Left lung (tissue), 10 donors: ENCODE results near the gene ABHD12B. TPM values are rescaled to one million over a fixed set of nuclear protein-coding genes. Genes with fewer than 3 reads are reported as not detected.
A peak's percentile ranks its signal among the peaks of the same experiment; 100 is the strongest.

ENCODE experiments used
- ATAC-seq: fragments of 200-7000 bp; cut with Tn5 transposase; one replicate; pipeline ENCODE4 v1.9.1; 2020; ENCODE audit warnings: moderate library complexity
- DNase-seq, 4 donors: peaks; one replicate each; pipeline ENCODE4 v3.0.0-alpha.2; 2013 to 2020
- H3K27ac ChIP-seq, 2 donors: fragments of 200-600 bp; sonication (generic) in 1 of 2; one replicate each; pipeline versions ENCODE4 v1.5.0 to v1.8.0; 2020 to 2021
- H3K27me3 ChIP-seq, 2 donors: fragments of 200-600 bp; sonication (generic) in 1 of 2; one replicate each; pipeline versions ENCODE4 v1.5.0 to v1.8.0; 2020 to 2021
- H3K36me3 ChIP-seq, 2 donors: fragments of 200-600 bp; sonication (generic) in 1 of 2; one replicate each; pipeline versions ENCODE4 v1.5.0 to v1.8.0; 2020 to 2021
- H3K4me1 ChIP-seq, 2 donors: fragments of 200-600 bp; one replicate each; pipeline ENCODE4 v1.8.0; 2021
- H3K4me3 ChIP-seq, 2 donors: fragments of 200-600 bp; sonication (generic) in 1 of 2; one replicate each; pipeline versions ENCODE4 v1.5.0 to v1.8.0; 2020 to 2021; ENCODE audit warnings: mild to moderate bottlenecking in 1 of 2
- H3K9me3 ChIP-seq, 2 donors: fragments of 200-600 bp; sonication (generic) in 1 of 2; one replicate each; pipeline versions ENCODE4 v1.5.0 to v1.8.0; 2020 to 2021
- intact Hi-C, 2 donors: fragments of 100-400 bp; cut with DNase I; formaldehyde crosslinking; loops; one replicate each; pipeline versions ENCODE4 v1.11.2 to v1.14.2; 2022
- polyA plus RNA-seq, 6 donors: library from polyadenylated mRNA; unstranded; fragments of 120-200 nt; gene quantifications; one replicate each; pipeline ENCODE4 v1.2.1, GENCODE V29; 2013; ENCODE audit not compliant: insufficient read length in 6 of 6
- total RNA-seq, 2 donors: library from RNA; stranded (reverse); fragmentation: NEBNext Ultra II Directional; extraction: Animal tissue kit (Norgen Biotek cat#: 25700); gene quantifications; one replicate each; pipeline ENCODE4 v1.2.1, GENCODE V29; 2021
- TF ChIP-seq, protein P1 (sequence below), 2 donors: fragments of 200-600 bp; sonication (generic) in 1 of 2; IDR thresholded peaks; one replicate each; pipeline versions ENCODE4 v1.5.0 to v1.8.0; 2021; ENCODE audit warnings: antibody characterized with exemption in 2 of 2
- donor health status: DM: no; HTN: yes; CAD: no.
- donor health status: DM: no; HTN: no; CAD: no.

Gene ABHD12B
- total and polyA plus RNA-seq, 8 donors = 0.68 to 1.4 (median 1.0) TPM; not detected in 2

DNA sequence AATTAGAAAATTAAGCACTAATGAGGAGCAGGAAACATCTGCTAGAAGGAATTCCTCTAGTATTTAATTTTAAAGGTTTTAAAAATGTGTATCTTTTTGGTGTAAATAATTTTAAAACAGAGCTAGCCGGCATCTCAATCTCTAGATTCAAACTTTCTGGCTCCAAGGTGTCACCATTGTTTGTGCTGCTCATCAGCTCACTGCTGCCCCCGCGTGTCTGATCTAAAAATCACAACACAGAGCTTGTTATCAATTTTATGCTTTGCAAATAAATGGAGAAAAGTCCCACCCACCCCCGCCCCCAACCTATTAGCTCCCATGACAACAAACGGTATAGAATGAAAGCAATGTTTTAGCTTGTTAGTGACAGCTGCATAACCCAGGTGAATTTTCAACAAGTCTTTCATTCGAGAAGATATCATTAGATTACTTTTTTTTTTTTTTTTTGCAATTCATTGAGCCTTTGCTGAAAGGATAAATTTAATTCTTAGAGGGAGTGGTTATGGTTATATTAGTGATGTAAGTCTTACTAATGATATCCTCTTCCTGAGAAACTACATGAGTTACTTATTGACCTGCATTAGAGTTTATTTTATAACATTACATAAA lies 11.3 kb upstream of the ABHD12B start:
- Histone ChIP-seq H3K4me1 (peaks cover 5 to 19% of the 10 kb centered on the region in 2 donors), H3K36me3 (no peaks in the 10 kb centered on the region), H3K9me3 (no peaks in the 10 kb centered on the region), H3K27me3 (no peaks in the 10 kb centered on the region), H3K27ac (peak overlapping the region; percentile 72 to 73), H3K4me3 (peak overlapping the region; percentile 52 to 55)
- intact Hi-C loops = loop anchor here in 1 of 2 donors (10.0 kb wide), 1 partner anchor 66 kb away; no protein-coding TSS in a partner anchor
- TF ChIP-seq, protein P1, sequence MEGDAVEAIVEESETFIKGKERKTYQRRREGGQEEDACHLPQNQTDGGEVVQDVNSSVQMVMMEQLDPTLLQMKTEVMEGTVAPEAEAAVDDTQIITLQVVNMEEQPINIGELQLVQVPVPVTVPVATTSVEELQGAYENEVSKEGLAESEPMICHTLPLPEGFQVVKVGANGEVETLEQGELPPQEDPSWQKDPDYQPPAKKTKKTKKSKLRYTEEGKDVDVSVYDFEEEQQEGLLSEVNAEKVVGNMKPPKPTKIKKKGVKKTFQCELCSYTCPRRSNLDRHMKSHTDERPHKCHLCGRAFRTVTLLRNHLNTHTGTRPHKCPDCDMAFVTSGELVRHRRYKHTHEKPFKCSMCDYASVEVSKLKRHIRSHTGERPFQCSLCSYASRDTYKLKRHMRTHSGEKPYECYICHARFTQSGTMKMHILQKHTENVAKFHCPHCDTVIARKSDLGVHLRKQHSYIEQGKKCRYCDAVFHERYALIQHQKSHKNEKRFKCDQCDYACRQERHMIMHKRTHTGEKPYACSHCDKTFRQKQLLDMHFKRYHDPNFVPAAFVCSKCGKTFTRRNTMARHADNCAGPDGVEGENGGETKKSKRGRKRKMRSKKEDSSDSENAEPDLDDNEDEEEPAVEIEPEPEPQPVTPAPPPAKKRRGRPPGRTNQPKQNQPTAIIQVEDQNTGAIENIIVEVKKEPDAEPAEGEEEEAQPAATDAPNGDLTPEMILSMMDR (IDR thresholded peaks at IDR 0.05) = peak; percentile 66 to 76
- ATAC-seq (peak; percentile 94), DNase-seq (peak; percentile 70 to 86 (median 80))

DNA sequence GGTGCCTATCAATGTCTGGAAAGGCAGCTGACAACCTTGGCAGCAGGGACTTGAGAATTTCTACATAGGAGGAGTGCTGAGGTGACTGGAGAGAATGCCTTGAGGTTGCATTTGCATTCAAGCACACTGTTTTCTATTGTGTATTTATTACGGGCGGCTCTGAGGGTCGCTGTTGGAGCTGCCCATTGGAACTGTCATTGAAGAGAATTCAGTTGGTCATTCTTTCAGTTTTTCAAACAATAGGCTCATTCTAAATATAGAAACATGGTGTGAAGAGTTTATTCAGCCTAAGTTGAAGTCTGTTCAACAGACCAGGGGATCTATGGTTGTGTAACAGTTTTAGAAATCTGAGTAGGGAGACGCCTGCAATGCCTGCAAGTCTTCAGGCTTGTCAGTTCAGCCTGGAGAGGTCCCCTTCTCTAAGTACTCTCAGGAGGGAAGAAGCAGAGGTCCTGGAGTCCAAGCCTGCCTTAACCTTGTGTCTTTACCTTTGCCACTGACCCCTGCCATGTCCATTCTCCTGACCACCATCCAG lies 9.8 kb upstream of the ABHD12B start:
- Histone ChIP-seq H3K27me3 (no peaks in the 10 kb centered on the region), H3K36me3 (no peaks in the 10 kb centered on the region), H3K9me3 (no peaks in the 10 kb centered on the region), H3K27ac (no peak overlapping the region), H3K4me3 (no peak overlapping the region), H3K4me1 (peaks cover 5 to 28% of the 10 kb centered on the region in 2 donors)
- DNase-seq (no peak), ATAC-seq (no peak)
- TF ChIP-seq, protein P1 (IDR thresholded peaks at IDR 0.05) = no peak
- intact Hi-C loops = loop anchor here in 1 of 2 donors (10.0 kb wide), 1 partner anchor 67 kb away; no protein-coding TSS in a partner anchor

DNA sequence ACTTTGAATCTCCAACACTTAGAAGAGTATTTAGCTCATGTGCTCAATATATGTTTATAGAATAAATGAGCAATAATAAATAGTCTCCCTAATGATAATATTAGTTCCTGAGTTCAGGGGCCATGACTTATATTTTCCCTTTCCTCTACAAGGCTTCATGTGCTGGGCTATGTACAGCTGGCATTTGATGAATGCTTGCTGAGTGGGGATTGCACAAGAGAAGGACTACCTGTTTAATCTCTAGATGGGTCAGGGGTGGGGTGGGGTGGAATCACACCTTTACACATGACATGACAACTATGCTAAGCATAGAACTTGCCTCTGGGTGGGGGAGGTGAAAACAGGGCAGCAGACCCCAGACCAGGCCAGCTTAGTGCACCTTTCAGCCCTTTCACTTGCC lies 7.6 kb upstream of the ABHD12B start:
- H3K4me1 ChIP-seq = peaks cover 4 to 27% of the 10 kb centered on the region in 2 donors
- DNase-seq (no peak), ATAC-seq (no peak)
- no peak overlapping the region for H3K27ac ChIP-seq
- intact Hi-C loops = loop anchor here in 1 of 2 donors (10.0 kb wide), 1 partner anchor 69 kb away; no protein-coding TSS in a partner anchor
- TF ChIP-seq, protein P1 (IDR thresholded peaks at IDR 0.05) = no peak
- no peaks in the 10 kb centered on the region for H3K9me3 ChIP-seq
- H3K4me3 ChIP-seq = no peak overlapping the region
- H3K27me3 ChIP-seq = no peaks in the 10 kb centered on the region
- H3K36me3 ChIP-seq = no peaks in the 10 kb centered on the region

DNA sequence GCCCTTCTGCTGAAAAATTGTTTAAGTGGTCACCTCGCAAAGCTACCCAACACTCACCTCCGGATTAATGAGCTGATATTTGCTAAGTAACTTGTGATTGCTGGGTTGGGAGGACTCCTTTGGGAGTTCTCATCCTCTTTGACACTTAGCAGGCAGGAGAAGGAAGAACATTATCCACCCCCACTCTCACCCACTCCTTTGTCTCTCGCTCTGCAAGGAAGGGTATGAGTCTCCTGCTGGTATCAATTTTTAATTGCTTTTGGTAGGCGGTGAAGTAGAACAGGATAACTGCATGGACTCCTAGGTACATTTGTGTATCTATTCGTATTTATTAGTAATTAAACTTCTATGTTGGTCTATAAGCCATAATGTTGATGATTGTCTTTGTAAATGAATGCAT lies 6.9 kb upstream of the ABHD12B start:
- H3K36me3 ChIP-seq = no peaks in the 10 kb centered on the region
- H3K9me3 ChIP-seq = no peaks in the 10 kb centered on the region
- no peak overlapping the region for H3K4me3 ChIP-seq
- no peak for DNase-seq
- no peak for ATAC-seq
- peaks cover 0 to 20% of the 10 kb centered on the region in 2 donors for H3K4me1 ChIP-seq
- TF ChIP-seq, protein P1 (IDR thresholded peaks at IDR 0.05) = no peak
- intact Hi-C loops = loop anchor here in 1 of 2 donors (10.0 kb wide), 1 partner anchor 70 kb away; no protein-coding TSS in a partner anchor
- H3K27me3 ChIP-seq = peaks cover 0 to 1% of the 10 kb centered on the region in 2 donors
- H3K27ac ChIP-seq = no peak overlapping the region

DNA sequence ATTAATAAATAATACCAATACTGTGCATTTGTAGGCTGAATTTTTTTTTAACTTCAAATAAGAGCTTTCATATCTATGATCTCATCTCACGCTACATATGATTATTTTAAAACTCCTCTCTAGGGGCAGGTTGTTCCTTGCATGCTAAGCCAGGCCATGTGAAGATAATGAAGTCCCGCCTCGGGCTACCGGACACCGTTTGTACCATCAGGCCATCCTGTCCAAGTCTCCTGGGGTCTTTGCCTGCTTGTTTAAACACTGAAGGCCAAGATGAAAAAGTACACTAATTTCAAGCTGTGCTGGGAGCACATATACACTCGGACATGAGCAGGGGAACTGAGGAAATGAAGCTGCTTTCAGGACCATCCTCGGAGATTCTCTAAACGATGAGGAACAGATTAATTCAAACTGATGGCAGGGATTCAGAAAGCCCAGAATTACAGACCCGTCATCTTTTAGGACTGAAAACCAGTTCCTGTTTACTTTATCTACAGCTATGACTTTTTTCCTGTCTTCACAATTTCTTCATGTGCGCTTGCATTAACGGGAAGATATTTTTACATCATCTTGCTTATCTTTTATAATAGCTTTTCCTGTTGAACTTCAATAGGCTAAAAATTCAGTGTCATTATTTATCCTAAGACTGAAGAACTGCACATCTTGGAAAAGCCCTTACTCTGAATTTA lies 6.3 kb upstream of the ABHD12B start:
- Histone ChIP-seq H3K4me3 (no peak overlapping the region), H3K36me3 (no peaks in the 10 kb centered on the region), H3K27me3 (peaks cover 0 to 7% of the 10 kb centered on the region in 2 donors), H3K4me1 (peaks cover 0 to 20% of the 10 kb centered on the region in 2 donors), H3K27ac (peak overlapping the region in 1 of 2 donors; percentile 64), H3K9me3 (no peaks in the 10 kb centered on the region)
- TF ChIP-seq, protein P1 (IDR thresholded peaks at IDR 0.05) = no peak
- ATAC-seq (no peak), DNase-seq (no peak)
- intact Hi-C loops = loop anchor here in 1 of 2 donors (10.0 kb wide), 1 partner anchor 71 kb away; no protein-coding TSS in a partner anchor
